K562 (cell line): ENCODE data around the gene PTGR2.

ENCODE experiments used
- E2F3 ChIP-seq: fragments of 250-450 bp; sonication (Bioruptor Pico); IDR thresholded peaks from 2 replicates; pipeline ENCODE4 v1.4.0; 2020; ENCODE audit warnings: mild to moderate bottlenecking
- ZNF384 ChIP-seq: IDR thresholded peaks from 2 replicates; pipeline ENCODE4 v1.6.1; 2012; ENCODE audit warnings: low read depth, low read length, improper control_type of control experiment

GRCh38 chr14:73834261-73834625 lies 17.4 kb upstream of the PTGR2 start:
- TF ChIP-seq ZNF384, result no peak
- no peak for TF ChIP-seq E2F3
